Choroid plexus epithelial cell (primary cell): ENCODE data around the gene TAS2R4.
"Not testable (repeated sequence)": the region's sequence is repeated elsewhere in the genome, so short reads cannot be mapped to it uniquely, and the experiment has no call there.

Source experiments
- DNase-seq: peaks from one replicate; pipeline ENCODE4 v3.0.0-alpha.2; 2010; ENCODE audit warnings: low read depth
- H3K4me3 ChIP-seq: 2 replicates; pipeline ENCODE4 v1.5.1; 2011; ENCODE audit warnings: low read depth, mild to moderate bottlenecking, control low read depth, low read length, moderate library complexity
- CTCF ChIP-seq: conservative IDR thresholded peaks from 2 replicates; pipeline ENCODE4 v1.5.1; 2011; ENCODE audit warnings: low read depth, mild to moderate bottlenecking, control low read depth, inconsistent platforms, low read length, moderate library complexity

TAS2R4 gene

GRCh38 chr7:141739250-141739649 is 37.2 kb upstream of the TAS2R4 start:
- peak overlapping the region; percentile 71 for H3K4me3 ChIP-seq
- DNase-seq, result no peak
- no peak for TF ChIP-seq CTCF

DNA sequence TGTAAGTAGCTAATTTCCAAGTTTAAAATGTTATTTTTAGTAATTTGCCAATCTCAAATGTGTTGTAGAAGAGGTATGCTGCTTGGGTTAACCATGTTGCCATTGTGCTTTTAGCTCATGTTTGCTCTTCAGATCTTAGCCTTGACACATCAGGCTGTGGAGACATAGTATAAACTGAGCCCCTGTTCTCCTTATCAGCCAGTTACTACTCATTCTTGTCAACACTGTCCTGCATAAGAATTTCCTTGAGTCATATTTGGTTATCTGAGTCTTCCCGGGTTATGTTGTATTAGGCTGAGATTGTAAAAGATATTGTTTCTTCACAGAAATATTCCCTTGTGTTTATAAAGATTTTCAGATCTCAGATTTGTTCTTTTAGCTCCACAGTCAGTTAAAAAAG is 34.2 kb upstream of the TAS2R4 start:
- no peak overlapping the region for H3K4me3 ChIP-seq
- peak; percentile 2 for DNase-seq
- TF ChIP-seq CTCF, result no peak

- no peak for TF ChIP-seq CTCF
- no peak for DNase-seq
- H3K4me3 ChIP-seq, result no peak overlapping the region
These were observed 32.3 kb upstream of the TAS2R4 start for GRCh38 chr7:141744131-141744530.

DNA sequence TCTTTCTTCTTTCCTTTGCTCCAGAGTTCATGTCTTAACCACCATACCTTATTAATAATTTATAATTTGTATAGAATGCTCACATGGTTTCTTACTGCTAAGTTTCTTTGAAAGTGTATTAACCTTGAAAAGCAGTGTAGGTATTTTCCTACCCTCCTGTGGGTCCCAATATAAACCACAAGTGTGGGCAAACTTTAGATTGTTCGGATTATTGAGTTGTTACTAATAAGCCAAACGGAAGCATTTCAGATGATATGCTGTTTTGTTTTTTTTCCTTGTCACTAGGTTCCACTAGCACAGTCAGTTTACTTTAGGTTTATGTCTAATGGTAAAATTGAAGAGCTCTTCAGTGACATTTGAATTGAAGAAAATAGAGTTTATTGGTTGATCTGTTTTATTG is 28.1 kb upstream of the TAS2R4 start:
- no peak for TF ChIP-seq CTCF
- peak; percentile 44 for DNase-seq
- no peak overlapping the region for H3K4me3 ChIP-seq

DNA sequence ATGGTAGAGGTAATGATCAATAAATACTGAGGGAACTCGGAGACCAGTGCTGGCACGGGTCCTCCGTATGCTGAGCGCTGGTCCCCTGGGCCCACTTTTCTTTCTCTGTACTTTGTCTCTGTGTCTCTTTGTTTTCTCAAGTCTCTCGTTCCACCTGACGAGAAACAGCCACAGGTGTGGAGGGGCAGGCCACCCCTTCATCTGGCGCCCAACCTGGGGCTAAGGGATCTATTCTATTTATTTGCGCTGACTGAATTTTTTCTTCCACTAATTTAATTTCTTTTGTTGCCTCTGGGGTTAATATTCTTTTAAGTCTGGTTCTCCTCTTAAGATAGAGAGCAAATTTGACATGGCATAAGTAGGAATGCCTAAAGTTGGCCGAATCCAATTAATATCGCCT is 24.6 kb upstream of the TAS2R4 start:
- peak; percentile 19 for DNase-seq
- H3K4me3 ChIP-seq, result not testable (repeated sequence)

DNA sequence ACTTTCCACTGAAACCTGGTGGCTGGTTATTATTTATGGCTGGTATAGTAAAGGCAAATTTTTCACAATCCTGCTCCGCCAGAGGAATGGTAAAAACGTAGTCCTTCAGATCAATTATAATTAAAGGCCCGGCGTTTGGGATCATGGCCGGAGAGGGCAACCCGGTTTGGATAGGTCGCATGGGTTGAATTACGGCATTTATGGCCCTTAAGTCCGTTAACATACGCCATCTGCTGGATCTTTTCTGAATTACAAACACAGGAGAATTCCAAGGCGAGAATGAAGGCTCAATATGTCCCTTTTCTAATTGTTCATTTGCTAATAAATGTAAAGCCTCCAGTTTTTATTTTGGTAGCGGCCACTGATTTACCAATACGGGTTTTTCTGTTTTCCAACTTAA is 23.8 kb upstream of the TAS2R4 start:
- TF ChIP-seq CTCF, result peak; percentile 42
- H3K4me3 ChIP-seq, result no peak overlapping the region
- no peak for DNase-seq

DNA sequence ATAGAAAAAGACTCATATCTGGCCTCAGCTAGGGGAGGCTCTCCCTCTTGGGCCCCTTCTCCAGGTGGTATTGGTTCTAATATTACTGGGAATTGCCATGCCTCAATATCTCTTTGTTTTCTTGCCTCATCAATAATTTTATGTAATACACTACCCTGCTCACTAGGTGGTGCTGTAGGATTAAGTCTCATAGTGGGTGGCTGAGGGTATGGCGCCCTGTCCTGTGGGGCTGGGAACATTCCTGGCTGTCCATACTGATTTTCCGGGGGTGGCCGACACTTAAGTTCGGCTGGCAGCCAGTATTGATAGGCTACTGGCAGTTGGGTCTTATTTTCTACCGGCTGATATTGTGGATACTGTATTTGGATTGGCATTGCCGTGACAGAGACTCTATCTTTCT is 21.5 kb upstream of the TAS2R4 start:
- TF ChIP-seq CTCF, result peak; percentile 62
- no peak overlapping the region for H3K4me3 ChIP-seq
- peak; percentile 46 for DNase-seq

DNA sequence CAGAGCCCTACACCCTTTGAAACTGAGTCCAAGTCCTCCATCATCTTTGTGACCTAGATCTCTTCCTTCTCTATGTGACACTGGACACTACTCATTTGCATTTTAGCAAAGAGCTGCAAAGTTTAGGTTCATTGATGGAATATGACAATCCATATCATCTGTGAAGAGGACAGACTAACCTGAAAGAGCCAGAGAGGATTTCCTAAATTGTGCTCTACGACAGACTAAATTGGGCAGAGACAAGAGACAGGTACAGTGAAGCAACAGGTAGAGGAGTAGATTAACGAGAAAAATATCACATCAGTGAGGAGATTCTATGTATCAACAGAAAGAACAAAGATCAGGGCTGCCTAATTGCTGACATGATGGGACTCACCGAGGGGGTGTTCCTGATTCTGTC is 12.7 kb upstream of the TAS2R4 start, which contains the start of gene TAS2R3:
Gene TAS2R3 (plus strand): TSS at position 301 of the 400 bp plus-strand sequence. CDS start 62 bp downstream, at position 363.
- no peak within 1 kb of the TSS for H3K4me3 ChIP-seq
- no peak for TF ChIP-seq CTCF
- no peak for DNase-seq

- not testable (repeated sequence) for DNase-seq
These were observed 6.3 kb upstream of the TAS2R4 start for GRCh38 chr7:141770083-141770583.

More at GRCh38 chr7:141770083-141770583, 6.3 kb upstream of the TAS2R4 start:
- not testable (repeated sequence) for H3K4me3 ChIP-seq
